NCI-H82 treated with DMSO at 0.1 percent for 48 hours (cell line): ENCODE measurements around the gene COPB1.
"Not testable (repeated sequence)": the region's sequence is repeated elsewhere in the genome, so short reads cannot be mapped to it uniquely, and the experiment has no call there.

Experiments used
- DNase-seq: peaks from one replicate; lab custom pipeline; 2025; ENCODE audit not compliant: unreplicated experiment; lab: John Stamatoyannopoulos, UW

Gene COPB1

DNA sequence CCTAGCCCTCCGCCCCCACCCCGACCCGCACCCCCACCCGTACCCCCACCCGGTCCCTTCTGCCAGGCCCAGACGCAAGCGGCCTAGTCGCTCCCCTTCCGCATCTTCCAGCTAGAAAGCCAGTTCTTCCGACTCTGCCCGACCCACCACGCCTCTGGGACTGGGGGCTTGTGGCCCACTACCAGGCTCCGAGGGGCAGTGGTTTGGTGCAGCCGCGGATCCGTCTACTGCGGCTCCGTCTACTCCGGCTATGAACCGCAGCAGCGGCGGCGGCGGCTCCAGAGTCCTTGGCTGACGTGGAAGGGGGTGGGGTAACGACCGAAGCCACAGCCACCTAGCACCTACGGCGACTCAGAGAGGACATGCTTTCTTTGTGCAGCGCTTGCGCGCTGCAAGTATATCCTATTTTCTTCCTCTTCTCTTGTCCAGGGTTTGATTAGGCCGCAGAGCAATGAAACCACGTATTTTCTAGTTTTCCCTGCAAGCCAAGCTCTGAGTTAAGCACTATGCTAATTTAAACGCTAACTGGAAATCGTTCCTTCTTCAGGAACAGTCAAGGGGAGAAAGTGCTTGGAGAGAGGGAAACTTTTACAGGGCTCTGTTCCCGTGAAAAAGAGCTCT lies at the start of gene COPB1:
COPB1 (minus strand) TSS at position 252 of the 621 bp plus-strand sequence. CDS start 883 bp downstream, outside the sequence.
- peak; percentile 36 for DNase-seq

DNA sequence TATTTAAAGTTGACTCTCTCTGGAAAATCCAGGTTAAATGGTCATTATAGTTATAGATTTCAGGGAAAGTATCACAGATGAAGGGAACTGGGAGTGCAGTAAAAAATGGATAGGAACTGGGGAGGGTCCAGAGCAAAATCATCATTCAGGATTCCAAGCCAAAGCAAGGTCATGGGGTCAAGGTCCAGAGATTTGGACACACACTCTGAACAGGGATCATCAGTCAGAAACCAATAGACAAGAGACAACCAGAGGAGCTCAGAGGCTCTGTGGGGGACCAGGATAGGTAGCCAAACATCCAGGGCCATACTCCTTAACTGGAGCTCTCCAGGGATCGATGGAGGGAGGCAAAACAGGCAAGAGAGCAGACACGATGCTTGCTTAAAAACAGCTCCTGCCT lies 47.8 kb upstream of the COPB1 start:
- DNase-seq, result no peak

DNA sequence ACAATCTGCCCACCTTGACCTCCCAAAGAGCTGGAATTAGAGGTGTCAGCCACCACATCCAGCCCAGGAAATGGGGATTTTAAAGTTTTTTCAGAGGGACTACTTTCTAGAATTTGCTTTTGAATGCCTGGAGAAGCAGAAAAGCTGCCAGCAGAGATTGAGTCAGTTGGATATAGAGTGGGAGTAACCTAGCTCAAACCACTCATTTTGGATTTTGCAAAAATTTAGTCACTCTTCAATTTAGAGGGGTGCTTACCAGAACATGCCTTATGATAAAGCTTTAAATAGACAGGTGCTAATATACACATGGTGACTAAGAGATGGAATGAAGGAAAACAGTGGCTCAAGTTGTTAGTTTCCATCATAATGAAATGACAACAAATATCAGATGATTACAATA lies 47.1 kb upstream of the COPB1 start:
- DNase-seq, result no peak

GRCh38 chr11:14544611-14545010 lies 45.0 kb upstream of the COPB1 start:
- DNase-seq, result no peak

DNA sequence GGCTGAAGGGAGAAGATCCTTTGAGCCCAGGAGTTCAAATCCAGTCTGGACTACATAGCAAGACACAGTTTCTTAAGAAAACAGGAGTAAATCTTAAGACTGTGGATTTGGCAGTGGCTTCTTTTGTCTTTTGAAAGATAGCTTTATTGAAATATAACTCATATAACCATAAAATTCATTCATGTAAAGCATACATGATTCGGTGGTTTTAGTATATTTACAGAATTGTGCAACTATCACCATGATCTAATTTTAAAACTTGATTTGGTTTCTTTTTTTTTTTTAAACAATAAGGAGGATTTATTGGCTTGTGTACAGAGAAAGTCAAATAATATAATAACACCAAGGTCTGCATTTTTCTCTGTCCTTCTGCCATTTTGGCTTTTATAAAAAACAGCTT lies 43.6 kb upstream of the COPB1 start:
- no peak for DNase-seq

DNA sequence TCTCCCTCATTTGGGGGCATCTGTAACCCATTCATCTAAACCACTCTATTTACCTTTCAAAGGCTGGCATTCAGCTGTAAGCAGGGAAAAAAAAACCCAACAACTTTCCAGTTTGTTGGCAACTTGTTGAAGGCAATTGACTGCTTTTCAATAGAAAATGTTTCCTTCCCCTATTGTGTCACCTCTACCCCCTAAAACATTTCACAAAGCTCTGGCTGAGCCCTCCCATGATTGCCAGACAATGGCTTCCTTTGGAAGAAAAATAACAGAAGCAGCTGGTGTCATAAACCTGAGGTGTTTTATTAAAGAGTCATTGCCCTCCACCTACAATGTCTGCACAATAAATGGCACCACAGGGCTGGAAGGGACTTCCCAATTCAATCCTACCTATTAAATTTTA lies 42.7 kb upstream of the COPB1 start:
- no peak for DNase-seq

DNA sequence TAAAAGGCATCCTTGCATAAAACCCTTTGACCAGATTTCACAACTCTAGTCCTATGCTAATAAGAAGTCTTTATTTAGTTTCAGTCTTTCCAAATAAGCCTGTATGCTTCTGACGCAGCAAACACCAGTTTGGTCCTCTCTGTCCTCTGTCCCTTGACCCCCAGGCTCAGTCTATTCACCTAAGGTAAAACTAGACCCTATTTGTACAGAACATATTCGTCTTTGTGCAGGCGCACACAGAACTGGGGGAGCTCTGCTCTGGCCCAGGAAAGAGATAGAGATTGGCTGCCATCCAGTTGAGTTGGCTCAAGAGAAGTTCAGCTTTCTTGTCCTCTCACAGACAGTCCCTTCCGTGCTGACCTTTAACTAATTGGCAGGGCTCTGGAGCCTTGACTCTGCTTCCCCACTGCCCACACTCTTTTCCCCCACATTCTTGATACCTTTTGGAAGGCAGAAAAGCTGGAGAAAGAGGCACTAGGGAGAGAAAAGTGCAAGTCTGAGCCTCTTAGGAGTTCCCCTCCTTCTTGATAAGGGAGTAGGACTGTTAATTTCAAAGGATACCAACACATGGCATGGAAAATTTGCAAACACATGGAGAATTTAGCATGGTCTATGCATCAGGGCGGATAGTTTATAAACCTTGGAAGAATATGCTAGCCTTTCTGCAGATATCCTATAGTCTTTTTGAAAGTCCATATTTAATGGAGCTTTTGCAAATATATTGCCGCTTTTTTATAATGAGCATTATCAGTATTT lies 41.8 kb upstream of the COPB1 start:
- no peak for DNase-seq

GRCh38 chr11:14539982-14540421 lies 40.4 kb upstream of the COPB1 start:
- DNase-seq, result no peak

GRCh38 chr11:14538926-14539554 lies 39.4 kb upstream of the COPB1 start:
- DNase-seq, result no peak

GRCh38 chr11:14538271-14538925 lies 38.8 kb upstream of the COPB1 start:
- no peak for DNase-seq

DNA sequence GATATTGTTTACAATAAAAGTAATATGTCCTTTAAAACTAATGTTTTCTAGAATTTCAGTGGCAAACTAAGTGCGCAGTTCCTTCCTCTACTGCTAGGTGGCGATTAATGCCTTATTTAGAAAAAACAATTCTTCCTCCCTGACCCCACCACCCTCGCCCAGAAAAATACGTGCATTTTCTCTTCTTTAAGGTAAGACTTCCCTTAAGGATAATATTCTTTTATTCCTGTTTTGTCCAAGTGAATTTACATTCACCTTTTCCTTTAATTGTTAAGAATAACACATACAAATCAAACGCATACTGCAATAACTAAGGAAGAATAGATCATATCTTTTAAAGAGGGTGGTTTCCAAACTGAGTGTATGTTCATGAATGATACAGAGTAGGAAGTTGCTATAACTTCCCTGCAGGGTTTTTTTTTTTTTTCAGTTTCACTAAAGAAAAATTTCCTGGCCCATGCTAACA lies 37.6 kb upstream of the COPB1 start:
- DNase-seq, result no peak

DNA sequence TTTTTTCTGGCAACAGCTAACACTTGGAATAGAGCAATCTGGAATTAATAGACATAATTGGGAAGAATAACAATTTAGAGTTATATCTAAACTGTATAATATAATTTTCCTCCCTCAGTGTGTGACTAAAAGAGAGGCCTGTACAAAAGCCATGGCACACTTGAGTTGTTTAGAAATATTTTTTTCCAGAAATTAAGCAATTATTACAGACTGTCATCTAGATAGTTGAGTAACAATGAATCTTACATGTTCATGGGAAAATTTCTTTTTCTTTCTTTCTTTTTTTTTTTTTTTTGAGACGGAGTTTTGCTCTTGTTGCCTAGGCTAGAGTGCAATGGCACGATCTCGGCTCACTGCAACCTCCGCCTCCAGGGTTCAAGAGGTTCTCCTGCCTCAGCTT lies 35.6 kb upstream of the COPB1 start:
- DNase-seq, result not testable (repeated sequence)

GRCh38 chr11:14529951-14530350 lies 30.3 kb upstream of the COPB1 start:
- no peak for DNase-seq

GRCh38 chr11:14529321-14529720 lies 29.7 kb upstream of the COPB1 start:
- DNase-seq, result no peak

GRCh38 chr11:14522801-14523200 lies 23.2 kb upstream of the COPB1 start:
- no peak for DNase-seq

DNA sequence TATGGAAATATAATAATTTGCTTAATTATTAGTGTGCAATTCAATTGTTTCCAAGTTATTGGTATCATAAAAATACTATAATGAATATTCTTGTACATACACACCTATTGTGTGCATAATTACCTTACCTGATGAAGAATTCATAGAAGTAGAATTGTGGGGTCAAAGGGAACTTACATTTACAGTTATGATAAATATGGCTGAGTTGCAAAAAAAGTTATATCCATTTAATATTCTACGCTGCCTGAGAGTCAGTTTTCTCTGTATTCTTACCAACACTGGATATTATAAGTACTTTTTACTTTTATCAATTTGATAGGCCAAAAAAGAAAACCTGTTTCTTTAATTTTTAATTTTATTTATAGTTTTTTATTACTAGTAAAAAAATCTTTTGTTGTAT lies 22.6 kb upstream of the COPB1 start:
- no peak for DNase-seq

GRCh38 chr11:14520747-14521151 lies 21.1 kb upstream of the COPB1 start:
- no peak for DNase-seq

GRCh38 chr11:14519917-14520746 lies 20.5 kb upstream of the COPB1 start, which contains the start of gene PSMA1:
Gene PSMA1 (minus strand): TSS chr11:14520386. CDS start chr11:14520299, 87 bp downstream.
- peak; percentile 85 for DNase-seq

DNA sequence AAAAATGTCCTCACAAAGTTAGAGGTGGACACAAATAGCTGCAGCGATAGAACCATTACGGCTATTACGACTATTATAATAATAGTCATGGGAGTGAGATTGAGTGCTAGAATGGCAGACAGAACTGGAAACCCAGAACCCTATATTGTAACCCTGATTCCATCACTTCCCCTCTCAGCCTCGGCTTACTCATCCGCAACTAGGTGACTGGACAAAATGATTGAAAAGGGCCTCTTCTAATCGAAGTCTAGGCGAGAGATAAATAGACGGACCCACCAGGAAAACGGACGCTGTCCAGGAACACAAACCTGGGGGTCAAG lies 19.9 kb upstream of the COPB1 start:
- no peak for DNase-seq

GRCh38 chr11:14518820-14519219 lies 19.2 kb upstream of the COPB1 start:
- no peak for DNase-seq

DNA sequence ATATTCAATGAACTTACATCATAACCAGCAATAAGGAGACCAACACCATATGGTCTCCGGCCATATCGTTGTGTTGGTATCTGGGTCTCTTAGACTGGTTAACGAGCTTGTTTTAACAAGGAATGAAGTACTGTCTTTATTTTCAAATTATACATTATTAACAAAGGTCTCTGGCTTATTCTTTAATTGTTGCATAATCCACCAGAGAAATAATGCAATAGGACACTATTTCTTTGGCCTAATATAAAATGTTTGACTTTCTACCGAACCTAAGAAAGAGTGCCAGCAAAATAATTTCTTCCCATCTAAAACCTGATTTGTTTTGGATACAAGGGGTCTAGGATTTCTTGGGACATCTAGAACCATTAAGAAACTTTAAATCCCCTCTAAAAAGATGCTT lies 14.2 kb upstream of the COPB1 start:
- no peak for DNase-seq
